NB4 (cell line): ENCODE data around the gene HBS1L.

Experiments
- DNase-seq: peaks from one replicate; pipeline ENCODE4 v3.0.0; 2010; ENCODE audit warnings: low read depth
- H3K4me3 ChIP-seq: one replicate; pipeline ENCODE4 v1.5.1; 2011; ENCODE audit warnings: mild to moderate bottlenecking, low read depth, low read length, moderate library complexity
- MYC ChIP-seq: IDR thresholded peaks from 2 replicates; pipeline ENCODE4 v1.6.1; 2011; ENCODE audit warnings: low read depth, low read length
- POLR2A ChIP-seq: IDR thresholded peaks from 2 replicates; pipeline ENCODE4 v1.6.1; 2011; ENCODE audit warnings: mild to moderate bottlenecking; ENCODE audit not compliant: insufficient read length; ENCODE audit errors: extremely low read depth
- TF ChIP-seq, protein P1 (sequence below): IDR thresholded peaks from one replicate; pipeline ENCODE4 v1.5.1; 2012; ENCODE audit warnings: low read depth, low read length
- TF ChIP-seq, protein P2 (sequence below): IDR thresholded peaks from 2 replicates; pipeline ENCODE4 v1.6.1; 2011; ENCODE audit warnings: low read depth, low read length

The HBS1L gene

DNA sequence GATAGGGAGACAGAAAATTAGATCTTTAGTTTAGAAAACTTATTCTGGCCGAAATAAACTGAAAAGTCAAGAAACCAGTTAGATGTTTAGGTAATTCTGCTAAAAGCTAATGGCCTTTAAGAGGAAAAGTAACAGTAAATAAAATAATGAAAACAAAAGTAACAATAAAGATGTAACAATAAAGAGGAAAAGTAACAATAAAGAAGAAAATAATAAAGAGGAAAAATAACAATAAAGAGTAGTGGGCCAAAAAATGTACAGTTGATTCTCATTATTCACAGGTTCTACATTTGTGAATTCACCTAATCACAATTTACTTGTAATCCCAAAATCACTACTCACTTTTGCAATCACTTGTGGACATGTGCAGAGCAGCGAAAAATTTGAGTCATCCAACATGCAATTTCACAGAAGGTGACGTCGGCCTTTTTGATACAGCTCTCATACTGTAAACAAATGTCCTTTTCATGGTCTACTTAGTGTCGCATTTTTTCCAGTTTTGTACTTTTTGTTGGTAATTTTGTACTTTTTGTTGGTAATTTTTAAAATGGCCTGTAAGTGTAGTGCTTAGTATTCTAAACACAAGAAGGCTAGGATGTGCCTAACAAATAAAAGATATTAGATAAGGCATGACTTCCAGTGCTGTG lies 24.0 kb downstream of the HBS1L start:
- TF ChIP-seq POLR2A: no peak
- no peak for TF ChIP-seq MYC
- no peak overlapping the region for H3K4me3 ChIP-seq
- DNase-seq: no peak

DNA sequence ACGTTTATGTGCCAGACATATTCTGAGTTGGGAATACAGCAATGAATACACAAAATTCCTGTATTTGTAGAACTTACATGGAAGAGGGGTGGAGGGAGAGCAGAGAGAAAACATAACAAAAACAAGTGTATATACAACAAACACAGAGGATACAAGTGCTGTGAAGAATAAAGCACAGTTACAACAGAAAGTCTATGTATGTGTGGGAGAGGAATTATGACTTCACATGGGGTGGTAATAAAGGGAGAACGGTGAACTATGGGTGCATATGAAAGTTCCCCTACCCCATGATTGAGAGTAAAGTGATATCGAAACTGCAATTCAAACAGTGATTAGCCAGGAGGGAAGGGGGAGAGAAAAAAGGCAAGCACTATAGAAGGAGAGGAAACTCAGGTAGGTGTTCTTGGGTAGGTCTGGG lies 24.6 kb downstream of the HBS1L start:
- no peak for DNase-seq
- TF ChIP-seq, protein P1, sequence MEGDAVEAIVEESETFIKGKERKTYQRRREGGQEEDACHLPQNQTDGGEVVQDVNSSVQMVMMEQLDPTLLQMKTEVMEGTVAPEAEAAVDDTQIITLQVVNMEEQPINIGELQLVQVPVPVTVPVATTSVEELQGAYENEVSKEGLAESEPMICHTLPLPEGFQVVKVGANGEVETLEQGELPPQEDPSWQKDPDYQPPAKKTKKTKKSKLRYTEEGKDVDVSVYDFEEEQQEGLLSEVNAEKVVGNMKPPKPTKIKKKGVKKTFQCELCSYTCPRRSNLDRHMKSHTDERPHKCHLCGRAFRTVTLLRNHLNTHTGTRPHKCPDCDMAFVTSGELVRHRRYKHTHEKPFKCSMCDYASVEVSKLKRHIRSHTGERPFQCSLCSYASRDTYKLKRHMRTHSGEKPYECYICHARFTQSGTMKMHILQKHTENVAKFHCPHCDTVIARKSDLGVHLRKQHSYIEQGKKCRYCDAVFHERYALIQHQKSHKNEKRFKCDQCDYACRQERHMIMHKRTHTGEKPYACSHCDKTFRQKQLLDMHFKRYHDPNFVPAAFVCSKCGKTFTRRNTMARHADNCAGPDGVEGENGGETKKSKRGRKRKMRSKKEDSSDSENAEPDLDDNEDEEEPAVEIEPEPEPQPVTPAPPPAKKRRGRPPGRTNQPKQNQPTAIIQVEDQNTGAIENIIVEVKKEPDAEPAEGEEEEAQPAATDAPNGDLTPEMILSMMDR: no peak
- TF ChIP-seq POLR2A (no peak), MYC (no peak)
- TF ChIP-seq, protein P2, sequence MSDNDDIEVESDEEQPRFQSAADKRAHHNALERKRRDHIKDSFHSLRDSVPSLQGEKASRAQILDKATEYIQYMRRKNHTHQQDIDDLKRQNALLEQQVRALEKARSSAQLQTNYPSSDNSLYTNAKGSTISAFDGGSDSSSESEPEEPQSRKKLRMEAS: no peak
- no peak overlapping the region for H3K4me3 ChIP-seq

DNA sequence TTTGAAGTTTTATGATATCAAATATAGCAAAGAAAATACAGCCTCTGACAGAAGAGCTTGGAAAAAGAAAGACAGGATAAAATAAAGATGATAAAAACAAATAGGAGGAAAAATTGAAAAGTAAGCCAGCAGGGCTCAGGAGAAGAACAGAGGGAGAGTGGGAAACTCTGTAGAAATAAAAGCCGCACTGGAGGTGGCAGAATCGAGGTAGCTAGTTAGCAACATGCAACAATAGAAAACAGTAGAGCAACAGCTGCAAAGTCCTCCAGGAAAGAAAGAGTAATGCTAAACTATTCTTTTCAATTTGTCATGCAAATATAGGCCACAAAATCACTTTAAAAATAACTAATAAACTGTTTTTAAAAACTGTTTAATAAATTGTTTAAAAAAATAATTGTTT lies 28.8 kb downstream of the HBS1L start:
- DNase-seq: no peak
- H3K4me3 ChIP-seq: no peak overlapping the region
- TF ChIP-seq MYC (no peak), POLR2A (no peak)
- TF ChIP-seq, protein P2: no peak
- TF ChIP-seq, protein P1: no peak

DNA sequence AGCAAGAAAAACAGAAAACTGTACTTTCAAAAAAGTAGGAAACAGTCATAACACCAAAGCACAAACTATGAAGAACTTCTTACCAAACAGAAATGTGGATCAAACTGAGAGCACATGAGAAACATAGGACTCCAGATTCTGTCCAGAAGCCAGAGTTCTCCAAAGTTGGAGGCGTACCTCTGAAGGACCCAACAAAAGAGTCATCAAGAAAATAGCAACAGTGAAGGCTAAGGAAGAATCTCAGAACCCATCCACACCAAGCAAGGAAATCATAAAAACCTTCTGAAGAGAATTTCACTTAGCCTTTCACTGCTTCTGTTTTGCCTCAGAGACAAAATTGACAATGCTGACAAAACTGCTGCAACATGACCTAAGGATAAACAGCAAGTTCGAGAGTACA lies 29.4 kb downstream of the HBS1L start:
- no peak overlapping the region for H3K4me3 ChIP-seq
- TF ChIP-seq, protein P1: no peak
- TF ChIP-seq, protein P2: no peak
- TF ChIP-seq POLR2A (no peak), MYC (no peak)
- DNase-seq: no peak

DNA sequence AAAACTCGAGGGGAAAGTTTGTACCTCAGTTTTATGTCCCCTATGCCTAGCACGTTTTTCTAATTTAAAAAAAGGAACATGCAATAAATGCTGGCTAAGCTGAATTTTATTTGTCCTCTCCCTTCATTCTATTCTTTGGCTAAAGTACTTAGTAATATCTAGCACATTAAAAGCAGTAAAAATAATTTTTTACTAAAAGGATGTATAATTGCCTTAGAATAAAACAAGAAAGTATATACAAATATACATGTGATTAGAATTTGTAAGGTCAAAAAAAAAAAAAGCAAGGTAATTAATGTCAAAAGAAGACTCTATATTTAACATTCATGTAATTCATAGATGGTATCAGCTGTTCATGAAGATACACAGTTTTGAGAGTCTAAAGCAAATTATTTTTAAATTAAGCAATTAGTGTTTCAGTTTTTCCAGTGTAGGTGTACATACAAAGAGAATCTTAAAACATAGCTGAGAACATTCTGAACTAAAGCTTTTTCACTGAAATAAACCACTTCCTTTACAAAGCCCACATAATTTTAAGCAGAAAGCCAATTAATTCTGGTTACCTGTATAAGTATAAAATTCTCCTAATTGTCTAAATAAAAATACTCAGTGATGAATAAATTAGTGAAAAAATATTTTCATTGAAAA lies 32.4 kb downstream of the HBS1L start:
- TF ChIP-seq, protein P1: no peak
- TF ChIP-seq, protein P2: no peak
- TF ChIP-seq POLR2A (no peak), MYC (no peak)
- DNase-seq: no peak
- no peak overlapping the region for H3K4me3 ChIP-seq

DNA sequence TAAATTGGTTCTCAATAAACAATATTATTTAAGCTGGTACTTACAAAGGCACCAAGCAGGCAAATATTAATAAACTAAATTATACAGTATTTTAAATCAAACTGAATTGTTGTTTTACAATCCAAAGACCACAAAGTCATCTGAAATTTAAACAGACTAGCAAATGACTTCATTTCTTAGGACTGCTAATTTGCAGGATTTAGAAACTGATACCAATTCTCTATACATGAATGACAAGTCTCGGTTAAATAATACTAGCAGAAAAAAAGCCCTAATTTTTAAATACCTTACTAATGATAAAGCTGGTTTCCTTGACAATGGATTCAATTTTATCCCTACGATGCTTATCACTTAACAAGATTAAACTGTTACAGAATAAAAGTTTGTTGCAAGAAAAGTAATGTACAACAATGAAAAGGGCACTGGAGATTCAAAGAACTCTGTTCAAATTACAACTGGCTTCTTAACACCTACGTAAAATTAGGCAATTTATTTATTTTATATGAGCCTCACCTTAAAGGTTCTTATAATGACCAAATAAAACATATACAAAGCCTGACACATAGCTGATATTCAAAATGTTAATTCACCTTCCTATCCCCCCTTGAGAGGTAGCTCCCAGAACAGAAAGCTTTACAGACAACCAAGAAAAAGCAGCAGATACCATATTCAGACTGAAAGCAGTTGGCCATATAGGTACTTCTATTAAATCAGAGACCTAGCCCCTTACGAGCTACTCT lies 33.1 kb downstream of the HBS1L start:
- H3K4me3 ChIP-seq: no peak overlapping the region
- TF ChIP-seq, protein P2: no peak
- no peak for TF ChIP-seq POLR2A
- TF ChIP-seq MYC: no peak
- TF ChIP-seq, protein P1: no peak
- DNase-seq: no peak
